ENCODE data around the gene DIS3L2.
A peak's percentile ranks its signal among the peaks of the same experiment; 100 is the strongest.

DIS3L2 gene

GRCh38 chr2:232013701-232014353, 52.3 kb downstream of the DIS3L2 start:
- DNase-seq (ENCODE audit: low spot score) = peak; percentile 82
- no peak for TF ChIP-seq CTCF (IDR thresholded peaks at IDR 0.05; ENCODE audit: poor library complexity, severe bottlenecking)

GRCh38 chr2:232014681-232015080, 53.2 kb downstream of the DIS3L2 start:
- no peak overlapping the region for H3K4me3 ChIP-seq (ENCODE audit: severe bottlenecking)
- TF ChIP-seq CTCF (IDR thresholded peaks at IDR 0.05; ENCODE audit: poor library complexity, severe bottlenecking) = no peak
- peaks cover 15% of the 10 kb centered on the region for H3K36me3 ChIP-seq (ENCODE audit: low read depth)
- no peak for ATAC-seq (ENCODE audit: low read depth)
- DNase-seq (ENCODE audit: low spot score) = no peak
- H3K27me3 ChIP-seq (ENCODE audit: insufficient read depth, poor library complexity, severe bottlenecking) = no peaks in the 10 kb centered on the region
- H3K4me1 ChIP-seq (ENCODE audit: insufficient read depth, poor library complexity, severe bottlenecking) = peaks cover 14% of the 10 kb centered on the region
- peak overlapping the region; percentile 57 for H3K27ac ChIP-seq (ENCODE audit: poor library complexity, severe bottlenecking)
- H3K9me3 ChIP-seq (ENCODE audit: severe bottlenecking) = no peaks in the 10 kb centered on the region

More at GRCh38 chr2:232013701-232014353, 52.3 kb downstream of the DIS3L2 start:
- Histone ChIP-seq H3K27me3 (ENCODE audit: insufficient read depth, poor library complexity, severe bottlenecking) (no peaks in the 10 kb centered on the region), H3K4me3 (ENCODE audit: severe bottlenecking) (no peak overlapping the region), H3K4me1 (ENCODE audit: insufficient read depth, poor library complexity, severe bottlenecking) (peaks cover 14% of the 10 kb centered on the region), H3K36me3 (ENCODE audit: low read depth) (peaks cover 15% of the 10 kb centered on the region), H3K27ac (ENCODE audit: poor library complexity, severe bottlenecking) (peak overlapping the region; percentile 57), H3K9me3 (ENCODE audit: severe bottlenecking) (no peaks in the 10 kb centered on the region)
- ATAC-seq (ENCODE audit: low read depth) = peak; percentile 95

- peaks cover 18% of the 10 kb centered on the region for H3K36me3 ChIP-seq (ENCODE audit: low read depth)
- no peak for DNase-seq (ENCODE audit: low spot score)
These were observed 56.7 kb downstream of the DIS3L2 start for GRCh38 chr2:232018181-232018580.

GRCh38 chr2:232022718-232023117, 61.2 kb downstream of the DIS3L2 start:
- H3K27me3 ChIP-seq (ENCODE audit: insufficient read depth, poor library complexity, severe bottlenecking) = no peaks in the 10 kb centered on the region
- no peak overlapping the region for H3K27ac ChIP-seq (ENCODE audit: poor library complexity, severe bottlenecking)
- peaks cover 24% of the 10 kb centered on the region for H3K36me3 ChIP-seq (ENCODE audit: low read depth)
- no peak overlapping the region for H3K4me3 ChIP-seq (ENCODE audit: severe bottlenecking)
- ATAC-seq (ENCODE audit: low read depth) = no peak
- no peak for TF ChIP-seq CTCF (IDR thresholded peaks at IDR 0.05; ENCODE audit: poor library complexity, severe bottlenecking)
- H3K4me1 ChIP-seq (ENCODE audit: insufficient read depth, poor library complexity, severe bottlenecking) = no peaks in the 10 kb centered on the region
- no peak for DNase-seq (ENCODE audit: low spot score)
- no peaks in the 10 kb centered on the region for H3K9me3 ChIP-seq (ENCODE audit: severe bottlenecking)

More at GRCh38 chr2:232018181-232018580, 56.7 kb downstream of the DIS3L2 start:
- no peak overlapping the region for H3K4me3 ChIP-seq (ENCODE audit: severe bottlenecking)
- no peaks in the 10 kb centered on the region for H3K9me3 ChIP-seq (ENCODE audit: severe bottlenecking)
- ATAC-seq (ENCODE audit: low read depth) = no peak
- no peak for TF ChIP-seq CTCF (IDR thresholded peaks at IDR 0.05; ENCODE audit: poor library complexity, severe bottlenecking)
- peaks cover 13% of the 10 kb centered on the region for H3K4me1 ChIP-seq (ENCODE audit: insufficient read depth, poor library complexity, severe bottlenecking)
- H3K27ac ChIP-seq (ENCODE audit: poor library complexity, severe bottlenecking) = no peak overlapping the region
- H3K27me3 ChIP-seq (ENCODE audit: insufficient read depth, poor library complexity, severe bottlenecking) = no peaks in the 10 kb centered on the region

- no peak overlapping the region for H3K4me3 ChIP-seq (ENCODE audit: severe bottlenecking)
- no peaks in the 10 kb centered on the region for H3K4me1 ChIP-seq (ENCODE audit: insufficient read depth, poor library complexity, severe bottlenecking)
- no peaks in the 10 kb centered on the region for H3K27me3 ChIP-seq (ENCODE audit: insufficient read depth, poor library complexity, severe bottlenecking)
- DNase-seq (ENCODE audit: low spot score) = no peak
- H3K36me3 ChIP-seq (ENCODE audit: low read depth) = peaks cover 24% of the 10 kb centered on the region
- TF ChIP-seq CTCF (IDR thresholded peaks at IDR 0.05; ENCODE audit: poor library complexity, severe bottlenecking) = no peak
- no peaks in the 10 kb centered on the region for H3K9me3 ChIP-seq (ENCODE audit: severe bottlenecking)
- no peak overlapping the region for H3K27ac ChIP-seq (ENCODE audit: poor library complexity, severe bottlenecking)
- no peak for ATAC-seq (ENCODE audit: low read depth)
These were observed 61.9 kb downstream of the DIS3L2 start for GRCh38 chr2:232023426-232023825.
